ENCODE data around the gene EPHA4.
"Not testable (repeated sequence)": the region's sequence is repeated elsewhere in the genome, so short reads cannot be mapped to it uniquely, and the experiment has no call there.

The EPHA4 gene

GRCh38 chr2:221517696-221518151 is 54.4 kb downstream of the EPHA4 start:
- peak overlapping the region; percentile 37 for H3K4me3 ChIP-seq (ENCODE audit: low read depth, low read length)
- TF ChIP-seq, protein P1, sequence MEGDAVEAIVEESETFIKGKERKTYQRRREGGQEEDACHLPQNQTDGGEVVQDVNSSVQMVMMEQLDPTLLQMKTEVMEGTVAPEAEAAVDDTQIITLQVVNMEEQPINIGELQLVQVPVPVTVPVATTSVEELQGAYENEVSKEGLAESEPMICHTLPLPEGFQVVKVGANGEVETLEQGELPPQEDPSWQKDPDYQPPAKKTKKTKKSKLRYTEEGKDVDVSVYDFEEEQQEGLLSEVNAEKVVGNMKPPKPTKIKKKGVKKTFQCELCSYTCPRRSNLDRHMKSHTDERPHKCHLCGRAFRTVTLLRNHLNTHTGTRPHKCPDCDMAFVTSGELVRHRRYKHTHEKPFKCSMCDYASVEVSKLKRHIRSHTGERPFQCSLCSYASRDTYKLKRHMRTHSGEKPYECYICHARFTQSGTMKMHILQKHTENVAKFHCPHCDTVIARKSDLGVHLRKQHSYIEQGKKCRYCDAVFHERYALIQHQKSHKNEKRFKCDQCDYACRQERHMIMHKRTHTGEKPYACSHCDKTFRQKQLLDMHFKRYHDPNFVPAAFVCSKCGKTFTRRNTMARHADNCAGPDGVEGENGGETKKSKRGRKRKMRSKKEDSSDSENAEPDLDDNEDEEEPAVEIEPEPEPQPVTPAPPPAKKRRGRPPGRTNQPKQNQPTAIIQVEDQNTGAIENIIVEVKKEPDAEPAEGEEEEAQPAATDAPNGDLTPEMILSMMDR (IDR thresholded peaks at IDR 0.05; ENCODE audit: low read depth, low read length): no peak

DNA sequence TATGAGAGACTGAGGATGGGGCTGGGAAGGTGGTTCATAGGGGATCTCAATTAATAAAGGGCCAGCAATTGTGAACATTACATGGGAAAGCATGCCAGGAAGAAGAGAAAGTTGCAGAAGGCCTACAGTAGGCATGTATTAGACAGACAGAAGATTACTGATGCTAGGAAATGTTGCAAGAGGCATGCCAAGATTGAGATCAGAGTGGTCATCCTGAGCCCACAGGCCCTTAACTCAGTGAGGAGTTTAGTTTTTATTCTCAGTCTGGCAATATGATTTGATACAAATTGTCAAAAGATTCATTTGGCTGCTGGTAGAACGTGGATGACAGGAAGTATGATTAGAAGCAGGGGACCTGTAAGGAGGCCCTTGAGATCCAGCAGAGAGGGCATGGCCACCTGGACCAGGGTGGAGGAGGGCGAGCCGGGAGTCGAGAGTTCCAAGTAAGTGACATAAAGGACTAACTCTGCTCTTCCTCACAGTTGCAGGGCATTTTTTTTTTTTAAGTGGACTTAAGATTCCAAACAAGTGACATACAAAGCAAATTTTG is 54.9 kb downstream of the EPHA4 start:
- H3K4me3 ChIP-seq (ENCODE audit: low read depth, low read length): no peak overlapping the region

GRCh38 chr2:221515864-221516263 is 56.2 kb downstream of the EPHA4 start:
- TF ChIP-seq, protein P1 (IDR thresholded peaks at IDR 0.05; ENCODE audit: low read depth, low read length): no peak
- no peak overlapping the region for H3K4me3 ChIP-seq (ENCODE audit: low read depth, low read length)

More for the DNA sequence above, 54.9 kb downstream of the EPHA4 start:
- TF ChIP-seq, protein P1 (IDR thresholded peaks at IDR 0.05; ENCODE audit: low read depth, low read length): no peak

GRCh38 chr2:221514305-221515040 is 57.6 kb downstream of the EPHA4 start:
- TF ChIP-seq, protein P1 (IDR thresholded peaks at IDR 0.05; ENCODE audit: low read depth, low read length): no peak
- H3K4me3 ChIP-seq (ENCODE audit: low read depth, low read length): no peak overlapping the region

DNA sequence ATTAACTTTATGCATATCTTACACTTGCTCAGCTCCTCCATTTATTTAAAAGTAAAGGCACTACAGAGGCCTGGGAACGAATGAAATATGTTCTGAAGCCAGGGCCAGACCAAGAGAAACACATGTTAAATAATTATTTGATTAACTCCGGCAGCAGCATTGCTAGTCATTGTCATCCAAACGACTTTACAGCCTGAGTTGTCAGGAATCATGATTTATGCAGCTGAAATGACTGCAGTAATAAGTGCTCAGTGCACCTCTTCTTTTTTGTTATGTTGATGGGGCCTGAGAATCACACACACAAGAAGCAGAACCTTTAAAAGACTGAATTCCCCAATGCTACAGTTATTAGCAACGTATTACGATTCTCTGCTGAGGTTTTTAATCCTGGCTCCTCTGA is 58.9 kb downstream of the EPHA4 start:
- TF ChIP-seq, protein P1 (IDR thresholded peaks at IDR 0.05; ENCODE audit: low read depth, low read length): no peak
- no peak overlapping the region for H3K4me3 ChIP-seq (ENCODE audit: low read depth, low read length)

- H3K4me3 ChIP-seq (ENCODE audit: low read depth, low read length): not testable (repeated sequence)
Observed at GRCh38 chr2:221511325-221511724, 60.8 kb downstream of the EPHA4 start.

GRCh38 chr2:221506469-221506868 is 65.6 kb downstream of the EPHA4 start:
- TF ChIP-seq, protein P1 (IDR thresholded peaks at IDR 0.05; ENCODE audit: low read depth, low read length): no peak
- H3K4me3 ChIP-seq (ENCODE audit: low read depth, low read length): no peak overlapping the region

Measured in WI38 (cell line).